ENCODE results near the gene CRIM1.

CRIM1 gene

DNA sequence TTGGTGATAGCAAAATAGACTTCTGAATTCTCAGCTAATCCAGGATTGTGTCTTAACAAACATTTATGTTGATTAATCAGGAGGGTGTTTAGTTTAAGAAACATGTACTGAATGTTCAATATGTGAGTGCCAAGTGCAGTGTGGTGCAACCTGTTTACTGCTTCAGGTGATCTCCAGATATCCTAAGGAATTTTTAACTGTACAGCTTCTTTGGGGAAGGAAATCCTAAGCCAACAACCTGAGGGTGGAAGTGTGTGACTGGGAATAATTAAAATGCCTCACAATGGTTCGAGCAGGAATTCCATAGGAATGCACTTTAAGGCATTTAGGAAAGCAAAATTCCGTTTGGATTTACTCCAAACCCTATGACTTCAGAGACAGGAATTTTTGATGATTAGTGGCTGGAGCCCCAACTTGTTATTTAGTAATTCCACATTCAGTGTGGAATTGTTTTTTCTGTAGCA, 16.4 kb downstream of the CRIM1 start:
- DNase-seq (ENCODE audit: low spot score), result peak; percentile 66

DNA sequence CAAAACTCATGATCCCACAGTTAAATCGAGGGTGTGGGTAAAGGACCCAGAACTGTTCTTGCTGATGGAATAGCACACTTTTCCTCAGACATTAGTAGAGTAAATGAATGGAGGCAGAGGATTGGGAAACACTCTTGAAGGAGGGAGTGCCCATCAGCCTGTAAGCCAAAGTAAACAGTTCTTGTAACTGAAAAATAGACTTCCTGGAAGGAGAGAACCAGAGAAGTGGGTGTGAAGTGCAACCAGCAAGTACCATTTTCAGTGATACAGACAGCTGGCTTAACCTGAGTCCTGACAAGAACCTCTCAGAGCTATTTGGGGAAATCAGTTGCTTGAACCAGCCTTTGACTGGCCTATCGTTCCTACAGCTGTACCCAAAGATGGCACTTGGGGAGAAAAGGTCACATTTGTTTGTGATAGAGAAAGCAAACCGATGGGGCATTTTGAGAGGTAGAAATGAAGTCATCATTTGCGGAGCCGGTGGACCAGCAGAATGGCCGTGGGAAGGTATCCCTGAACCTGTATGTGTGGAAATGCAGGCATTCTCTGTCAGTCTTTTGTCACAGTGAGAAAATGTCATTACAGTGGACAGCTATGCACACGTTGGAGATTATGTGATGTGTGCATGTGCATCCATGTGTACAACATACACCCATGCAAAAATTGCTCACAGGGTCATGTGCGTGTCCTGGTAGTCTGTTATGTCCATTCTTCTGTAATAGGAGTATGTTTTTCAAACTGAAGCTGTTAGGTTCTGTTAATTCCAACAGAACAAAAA, 17.8 kb downstream of the CRIM1 start:
- no peak for DNase-seq (ENCODE audit: low spot score)

DNA sequence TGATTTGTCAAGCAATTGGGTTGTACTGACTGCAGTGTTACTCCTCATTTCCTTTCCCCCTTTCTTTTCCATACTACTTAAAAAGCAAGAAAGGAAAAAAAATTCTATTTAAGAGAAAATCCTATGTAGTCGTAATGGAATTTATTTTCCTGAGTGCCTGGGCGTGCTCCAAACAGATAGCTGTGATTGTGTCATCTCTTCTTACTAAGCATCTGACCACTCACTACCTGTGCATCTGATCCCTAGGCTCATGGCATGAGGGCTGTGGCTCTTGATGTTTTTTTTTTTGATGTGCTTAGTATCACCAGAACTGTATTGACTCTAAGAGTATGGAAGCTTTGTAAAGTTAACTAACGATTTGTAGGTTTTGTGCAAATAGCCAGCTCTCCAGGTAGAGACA, 19.0 kb downstream of the CRIM1 start:
- no peak for DNase-seq (ENCODE audit: low spot score)

DNA sequence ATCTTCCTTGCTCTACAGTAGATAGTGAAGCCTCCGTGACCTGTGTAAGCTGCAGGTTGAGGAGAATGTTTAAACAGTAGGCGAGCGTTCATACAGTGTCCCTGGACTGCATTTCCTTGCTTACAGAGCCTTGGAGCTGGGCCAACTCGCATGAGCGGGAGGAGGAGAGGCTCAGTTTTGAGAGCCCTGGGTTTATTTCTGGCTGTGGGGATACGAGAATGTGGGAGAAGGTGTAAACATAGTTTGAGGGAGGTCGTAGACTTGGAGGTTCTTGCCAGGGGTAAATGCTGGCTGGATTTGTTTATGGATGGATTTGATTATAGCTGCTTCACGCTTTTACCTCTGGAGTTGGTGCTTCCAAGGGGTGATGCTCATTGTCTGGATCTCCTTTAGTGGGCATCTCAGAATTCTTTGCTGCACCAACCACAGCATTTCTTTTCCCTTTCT, 20.8 kb downstream of the CRIM1 start:
- no peak for DNase-seq (ENCODE audit: low spot score)

DNA sequence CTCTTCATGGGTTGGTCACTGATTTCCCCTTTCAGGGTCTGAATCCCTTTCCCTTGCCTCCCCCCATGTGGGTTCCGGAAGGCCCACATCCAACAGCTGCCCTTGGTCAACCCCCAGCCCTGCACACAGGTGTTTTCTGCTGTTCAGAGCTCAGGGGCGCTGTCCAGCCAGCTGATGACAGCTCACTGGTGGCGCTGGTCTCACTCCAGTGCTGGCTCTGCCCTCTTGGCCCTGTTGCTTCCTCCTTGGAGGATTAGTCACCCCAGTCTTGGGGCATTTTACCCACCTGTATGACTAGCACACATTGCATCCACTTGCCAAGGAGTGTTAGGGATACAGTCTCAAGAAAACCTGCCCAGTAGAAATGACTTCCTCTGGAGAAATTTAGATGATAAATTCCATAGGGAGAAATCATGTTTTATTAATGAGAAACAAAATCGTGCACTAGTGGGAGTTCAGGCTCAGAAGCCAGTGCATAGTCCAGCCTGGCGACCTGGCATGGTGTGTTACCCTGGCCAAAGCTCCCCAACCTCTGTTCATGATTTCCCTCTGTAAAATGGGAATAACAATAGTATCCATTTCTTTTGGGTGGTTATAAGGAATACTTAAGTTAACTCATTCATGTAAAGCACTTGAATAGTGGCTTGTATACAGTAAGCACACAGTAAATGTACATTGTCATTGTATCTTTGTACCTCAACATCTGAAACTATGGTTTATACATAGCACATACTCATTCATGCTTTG, 21.6 kb downstream of the CRIM1 start:
- DNase-seq (ENCODE audit: low spot score), result no peak

DNA sequence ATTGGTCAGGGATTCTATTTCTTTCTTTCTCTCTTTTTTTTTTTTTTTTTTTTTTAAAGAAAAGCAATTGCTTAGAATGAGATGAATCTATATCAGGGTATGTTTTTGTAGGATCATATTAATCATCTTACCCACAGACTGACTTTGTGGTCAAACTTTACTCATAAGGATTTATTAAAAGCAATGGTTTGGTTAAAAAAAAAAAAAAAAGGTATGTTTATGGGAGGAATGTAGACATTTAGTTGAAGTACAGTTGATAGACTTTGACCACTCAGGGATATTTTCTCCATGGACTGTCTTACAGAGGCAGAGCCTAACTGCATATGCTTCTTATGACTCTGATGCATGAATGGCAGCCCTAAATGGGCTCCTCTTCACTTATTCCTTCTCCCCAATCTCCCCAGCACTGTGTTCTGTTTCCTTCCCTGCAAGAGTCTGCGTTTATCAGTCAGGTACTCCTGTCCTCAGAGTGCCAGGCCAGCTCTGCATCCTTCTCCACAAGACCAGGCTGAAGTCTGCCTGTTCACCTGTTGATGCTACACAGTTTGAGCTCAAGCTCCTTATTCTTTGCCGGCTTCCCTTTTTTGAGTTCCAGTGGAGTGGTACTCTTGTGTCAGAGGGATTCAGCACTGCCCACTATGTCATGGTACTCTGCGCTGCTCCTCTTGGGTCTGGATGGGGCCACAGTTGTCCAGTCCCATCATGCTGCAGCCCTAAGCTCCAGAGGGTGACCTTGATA, 24.3 kb downstream of the CRIM1 start:
- no peak for DNase-seq (ENCODE audit: low spot score)

DNA sequence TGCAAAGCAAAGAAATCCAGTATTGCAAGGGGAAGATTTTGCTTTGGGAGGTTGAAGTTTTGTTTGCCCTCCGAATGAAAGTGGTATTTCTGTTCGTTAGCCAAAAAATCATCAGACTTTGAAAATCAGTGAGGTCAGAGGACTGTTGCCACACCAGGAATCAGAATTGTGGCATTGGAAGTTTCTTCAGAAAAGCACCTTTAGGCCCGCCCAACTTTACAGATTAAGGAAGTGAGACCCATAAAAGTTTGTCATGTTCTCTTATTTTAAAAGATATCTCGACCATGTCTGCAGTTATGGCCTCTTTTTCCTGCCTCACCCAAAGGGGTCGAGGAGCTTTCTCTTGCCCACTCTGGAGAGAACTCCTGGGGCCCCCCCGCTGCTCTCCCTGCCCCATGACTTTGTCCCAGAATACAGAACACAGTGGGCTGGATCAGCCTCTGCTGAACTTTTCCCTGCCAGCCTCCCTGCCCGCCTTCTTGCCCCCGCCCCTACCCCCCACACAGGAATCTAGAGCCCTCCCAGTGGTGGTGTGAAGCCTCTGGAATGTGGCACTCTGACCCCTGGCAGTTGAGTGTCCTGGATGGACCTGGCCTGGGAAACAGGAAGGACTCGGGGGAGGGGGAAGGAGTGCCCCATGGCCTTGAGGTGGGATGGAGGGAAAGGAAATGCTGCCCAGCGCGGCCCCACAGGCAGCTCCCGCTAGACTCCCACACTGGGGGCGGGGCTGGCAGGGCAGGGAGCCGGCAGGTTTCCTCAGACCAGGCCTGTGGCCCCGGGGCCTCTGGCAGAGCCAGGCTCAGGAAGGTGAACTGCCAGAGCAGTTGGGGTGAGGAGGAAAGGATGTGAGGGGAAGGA, 25.3 kb downstream of the CRIM1 start:
- DNase-seq (ENCODE audit: low spot score), result peak; percentile 71

DNA sequence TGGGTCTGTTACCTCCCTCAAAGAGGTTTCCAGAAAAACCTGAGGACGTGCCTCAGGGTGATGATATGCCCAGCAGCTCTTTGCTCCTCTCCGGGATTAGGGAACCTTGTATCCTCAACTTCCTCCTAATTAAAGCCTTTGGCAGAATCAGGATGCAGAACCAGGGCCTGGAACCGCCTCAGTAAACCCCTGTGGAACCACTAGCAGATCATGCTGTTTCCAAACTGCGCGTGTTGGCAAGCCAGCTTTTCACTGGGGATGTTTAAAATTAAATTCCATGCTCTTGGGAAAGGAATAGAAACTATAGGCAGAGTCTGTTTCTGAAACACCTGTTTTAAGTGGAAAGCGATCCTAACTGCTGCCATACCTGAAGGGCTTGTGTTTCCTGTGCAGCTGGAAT, 26.4 kb downstream of the CRIM1 start:
- DNase-seq (ENCODE audit: low spot score), result no peak

DNA sequence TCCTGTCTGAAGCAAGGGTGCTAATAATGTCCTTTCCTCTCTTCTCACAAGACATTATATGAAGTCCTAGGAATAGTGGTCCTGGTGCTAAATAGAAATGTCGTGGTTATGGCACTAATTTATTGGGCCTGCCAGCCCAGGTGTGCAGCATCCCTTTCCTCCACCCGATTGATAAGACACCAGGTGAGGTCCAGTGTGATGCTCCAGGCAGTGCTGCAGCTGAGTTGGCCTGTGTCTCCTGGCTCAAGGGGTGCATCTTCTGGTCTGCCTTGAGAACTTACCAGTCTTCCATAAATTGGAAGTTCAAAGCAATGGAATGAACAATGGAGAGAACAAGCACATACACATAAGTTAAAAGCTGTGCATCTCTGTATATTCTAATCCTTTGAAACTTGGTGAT, 26.9 kb downstream of the CRIM1 start:
- no peak for DNase-seq (ENCODE audit: low spot score)

DNA sequence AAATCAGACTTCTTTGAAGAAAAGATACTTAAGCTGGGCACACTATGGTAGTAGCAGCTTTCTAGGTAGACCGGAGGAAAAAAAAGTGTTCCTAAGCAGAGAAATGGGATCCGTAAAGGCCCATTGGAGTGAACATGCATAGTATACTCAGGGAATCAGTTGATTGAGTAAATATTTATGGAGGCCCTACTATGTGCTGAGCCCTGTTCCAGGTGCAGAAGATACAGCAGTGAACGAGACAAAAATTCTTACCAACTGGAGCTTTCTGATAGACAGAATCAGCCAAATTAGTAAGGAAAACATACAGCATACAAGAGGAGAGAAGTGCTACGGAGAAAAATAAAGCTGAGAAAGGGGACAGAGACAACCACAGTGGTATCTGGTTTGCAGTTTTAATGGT, 28.1 kb downstream of the CRIM1 start:
- no peak for DNase-seq (ENCODE audit: low spot score)

DNA sequence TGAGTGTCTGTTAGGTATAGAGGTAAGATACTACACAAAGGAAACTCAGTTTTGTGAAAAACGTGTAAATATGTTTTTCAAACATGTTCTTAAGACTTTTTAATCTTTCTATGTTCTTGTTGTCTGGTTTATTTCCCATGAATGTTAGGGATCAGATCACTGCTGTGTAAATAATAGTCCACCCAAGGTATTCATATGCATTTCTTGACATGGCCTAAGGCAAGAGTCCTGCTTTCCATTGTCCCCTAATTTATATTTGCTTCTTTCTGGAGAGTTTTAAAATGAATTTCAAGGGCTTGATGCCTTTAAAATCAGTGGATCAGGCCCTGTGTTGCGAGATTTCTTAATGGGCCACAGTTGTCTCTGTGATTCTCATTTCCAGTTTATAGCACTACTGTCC, 28.9 kb downstream of the CRIM1 start:
- DNase-seq (ENCODE audit: low spot score), result no peak

DNA sequence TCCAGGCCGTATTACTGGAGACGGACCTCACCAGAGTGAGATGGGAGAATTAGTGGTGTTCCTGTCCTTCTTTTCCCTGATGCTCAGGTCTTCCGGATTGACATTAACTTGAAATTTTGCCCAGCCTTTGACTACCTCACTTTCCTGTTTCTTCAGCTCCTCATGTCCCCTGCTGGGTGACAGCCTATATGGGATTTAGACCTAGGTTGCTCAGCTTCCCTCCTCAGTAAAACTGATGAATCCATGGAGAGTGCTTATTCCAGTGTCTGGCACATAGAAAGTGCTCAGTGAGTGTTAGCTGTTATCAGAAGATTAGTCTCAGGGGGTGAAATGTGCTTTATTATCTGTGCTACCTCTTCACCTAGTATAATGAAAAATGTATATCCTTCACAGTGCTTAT, 30.0 kb downstream of the CRIM1 start:
- DNase-seq (ENCODE audit: low spot score), result no peak

DNA sequence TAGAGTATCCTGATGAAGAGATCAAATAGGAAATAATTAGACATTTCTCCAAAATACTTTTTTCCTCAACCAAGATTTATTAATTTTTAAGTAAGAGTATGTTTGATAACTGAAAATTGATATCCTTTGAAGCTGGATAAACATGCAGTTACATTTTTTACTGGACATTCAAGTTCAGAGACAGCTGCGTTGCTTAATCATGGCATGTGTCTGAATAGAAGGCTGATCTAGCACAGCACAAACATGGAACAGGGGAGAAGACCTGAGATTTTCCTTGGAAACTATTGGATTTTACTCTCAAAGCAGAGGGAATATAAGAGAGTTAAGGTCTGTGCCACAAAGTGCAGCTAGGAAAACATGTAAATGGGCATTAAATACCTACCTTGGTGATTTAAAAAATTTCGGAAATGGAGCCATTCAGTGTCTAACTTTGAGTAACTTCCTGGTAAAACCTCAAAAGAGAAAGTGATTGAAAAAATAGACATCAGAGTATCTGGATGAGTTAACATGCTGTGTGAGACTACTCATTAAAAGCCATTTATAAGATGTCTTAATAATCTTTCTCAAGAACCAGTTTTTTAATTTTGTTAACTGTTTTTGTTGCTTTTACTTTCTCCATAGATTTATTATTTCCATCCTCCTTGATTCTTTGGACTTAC, 31.8 kb downstream of the CRIM1 start:
- DNase-seq (ENCODE audit: low spot score), result no peak

DNA sequence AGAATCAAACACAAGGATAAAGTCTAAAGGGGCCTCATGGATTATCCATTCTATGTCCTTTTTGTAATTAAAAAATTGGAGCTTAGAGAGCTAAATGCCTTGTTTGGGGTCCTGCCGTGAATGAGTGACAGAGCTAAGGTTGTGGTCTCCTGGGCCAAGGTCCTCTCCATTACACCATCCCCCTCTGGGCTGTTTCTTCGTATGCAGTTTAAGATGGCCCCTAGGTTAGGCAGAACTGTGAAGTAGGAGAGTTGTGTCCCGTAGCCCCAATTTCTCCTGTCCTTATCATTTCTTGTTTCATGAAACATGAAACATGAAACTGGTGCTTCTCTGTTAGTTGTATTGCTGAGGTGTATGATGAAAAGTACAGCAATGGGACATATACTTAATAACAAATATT, 32.9 kb downstream of the CRIM1 start:
- DNase-seq (ENCODE audit: low spot score), result no peak

DNA sequence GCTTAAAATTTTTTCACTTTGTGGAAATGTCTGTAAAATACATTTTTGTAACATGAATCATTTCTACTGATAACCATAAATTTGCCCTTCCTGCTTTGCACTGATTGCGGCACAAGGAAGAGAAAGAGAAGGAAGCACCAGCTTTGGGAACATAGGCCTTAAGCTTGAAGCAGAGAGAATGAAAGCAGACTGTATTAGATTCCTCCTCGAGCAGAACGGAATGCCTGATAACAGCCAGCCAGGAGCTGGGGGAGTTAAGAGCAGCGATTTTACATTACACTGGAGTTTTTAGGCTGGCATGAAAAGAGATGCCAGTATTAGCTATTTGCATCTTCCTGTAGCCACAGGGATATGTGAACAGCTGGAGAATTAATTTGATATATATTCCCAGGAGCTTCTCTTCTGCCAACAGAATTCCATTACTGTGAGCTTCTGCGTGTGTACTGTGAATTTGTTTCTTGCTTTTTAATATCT, 33.5 kb downstream of the CRIM1 start:
- no peak for DNase-seq (ENCODE audit: low spot score)

DNA sequence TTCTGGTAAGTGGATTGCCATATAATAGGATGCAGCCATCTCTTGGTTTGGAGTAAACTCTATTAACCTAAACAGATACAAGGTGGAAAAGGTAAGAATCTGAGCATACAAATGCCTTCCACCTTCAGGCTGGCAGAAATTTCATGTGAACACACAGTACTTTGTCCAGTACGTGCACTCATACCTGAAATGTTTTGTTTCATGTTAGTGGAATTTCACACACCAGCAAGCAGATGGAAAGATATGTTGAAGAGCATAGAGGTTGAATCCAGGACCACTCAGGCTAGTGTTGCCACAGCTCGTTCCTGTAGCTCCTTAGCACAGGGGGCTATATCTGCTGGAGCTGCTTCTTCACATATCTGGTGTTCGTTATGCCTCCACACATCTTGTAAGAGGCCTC, 34.0 kb downstream of the CRIM1 start:
- DNase-seq (ENCODE audit: low spot score), result no peak

DNA sequence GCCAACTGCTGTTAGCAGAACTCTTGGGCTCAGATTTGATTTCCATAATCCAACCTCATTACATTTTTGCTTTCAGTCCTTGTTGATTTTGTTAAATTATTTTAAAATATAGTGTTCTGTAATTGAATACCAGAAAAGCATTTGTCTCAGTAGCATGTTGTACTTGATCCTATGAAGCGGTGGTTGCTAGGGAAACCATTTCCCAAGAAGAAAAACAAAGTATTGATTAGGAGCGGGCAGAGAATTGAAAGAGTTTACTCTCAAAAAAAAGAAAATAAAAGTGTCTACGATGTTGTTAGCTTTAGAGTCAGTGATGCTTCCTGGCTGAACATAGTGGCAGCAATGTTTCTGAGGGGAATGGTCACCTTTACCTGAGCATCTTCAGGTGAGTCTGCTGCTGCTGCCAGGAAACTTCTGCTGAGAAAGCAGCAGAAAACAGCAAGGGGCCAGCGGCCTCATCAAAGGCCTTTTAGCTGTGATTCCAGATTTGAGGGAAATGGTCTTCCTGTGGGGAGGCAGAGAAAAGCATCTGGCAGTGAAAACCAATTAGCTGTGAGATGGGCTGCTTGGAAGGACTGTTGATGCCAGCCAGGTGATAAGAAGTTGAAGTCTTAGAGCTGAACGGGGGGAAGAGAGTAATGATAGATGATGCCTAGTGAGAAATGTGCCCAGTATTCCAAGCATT, 37.1 kb downstream of the CRIM1 start:
- no peak for DNase-seq (ENCODE audit: low spot score)

DNA sequence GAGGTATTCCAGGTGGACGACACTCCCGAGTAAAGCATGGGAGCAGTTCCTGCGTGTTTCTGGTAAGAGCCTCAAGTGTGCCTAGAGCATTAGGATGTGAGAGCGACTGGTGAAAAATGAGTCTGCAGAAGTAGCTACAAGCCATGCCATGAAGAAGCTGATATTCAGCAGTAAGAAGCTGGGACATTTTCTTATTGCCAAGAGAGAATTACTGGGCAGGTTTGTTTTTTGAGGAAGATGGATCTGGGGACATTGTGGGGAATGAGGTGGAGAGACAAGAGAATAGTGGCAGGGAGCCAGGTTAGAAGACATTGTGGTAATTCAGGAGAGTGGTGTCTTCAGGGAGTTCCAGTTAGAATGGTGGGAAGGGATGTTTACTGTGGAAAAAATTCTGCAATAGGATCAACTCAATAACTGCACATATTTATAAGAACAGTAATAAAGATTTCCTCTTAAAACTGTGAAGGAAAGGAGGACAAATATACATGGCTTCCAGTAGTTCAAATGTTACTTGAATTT, 38.2 kb downstream of the CRIM1 start:
- no peak for DNase-seq (ENCODE audit: low spot score)

DNA sequence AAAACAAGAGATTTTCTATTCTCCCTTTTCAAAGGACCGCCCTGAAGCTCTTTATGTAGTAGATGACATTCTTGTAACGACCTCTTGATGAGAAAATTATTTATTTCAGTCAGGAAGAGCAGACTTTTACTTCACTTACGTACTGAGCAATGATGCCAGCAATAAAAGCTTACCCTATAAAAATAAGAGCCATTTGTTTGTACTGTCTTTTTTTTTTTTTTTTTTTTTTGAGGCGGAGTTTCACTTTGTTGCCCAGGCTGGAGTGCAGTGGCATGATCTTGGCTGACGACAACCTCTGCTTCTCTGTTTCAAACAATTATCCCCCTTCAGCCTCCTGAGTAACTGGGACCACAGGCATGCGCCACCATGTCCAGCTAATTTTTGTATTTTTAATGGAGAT, 39.2 kb downstream of the CRIM1 start:
- DNase-seq (ENCODE audit: low spot score), result no peak

DNA sequence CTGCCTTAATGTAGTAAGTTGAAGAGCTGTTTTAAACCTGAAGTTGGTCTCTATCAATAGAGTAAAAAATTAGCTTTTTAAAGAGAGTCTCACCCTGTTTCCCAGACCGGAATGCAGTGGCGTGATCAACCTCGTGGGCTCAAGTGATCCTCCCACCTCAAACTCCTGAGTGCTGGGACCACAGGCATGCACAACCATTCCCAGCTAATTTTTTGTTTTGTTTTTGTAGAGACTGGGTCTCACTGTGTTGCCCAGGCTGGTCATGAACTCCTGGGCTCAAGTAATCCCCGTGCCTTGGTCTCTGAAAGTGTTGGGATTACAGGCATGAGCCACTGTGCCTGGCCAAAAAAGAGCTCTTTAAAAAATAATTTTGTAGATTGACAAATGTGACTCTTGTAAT, 40.3 kb downstream of the CRIM1 start:
- DNase-seq (ENCODE audit: low spot score), result no peak

Data from SW480 (cell line).